HG02870 (cell line): ENCODE results near the gene LRRC8E.
"Not testable (repeated sequence)": the region's sequence is repeated elsewhere in the genome, so short reads cannot be mapped to it uniquely, and the experiment has no call there.

ENCODE experiments used
- ATAC-seq: cut with Tn5 transposase; IDR thresholded peaks from one replicate; pipeline ENCODE4 v1.9.1; 2021; ENCODE audit warnings: mild to moderate bottlenecking, moderate library complexity; ENCODE audit not compliant: unreplicated experiment

The LRRC8E gene

DNA sequence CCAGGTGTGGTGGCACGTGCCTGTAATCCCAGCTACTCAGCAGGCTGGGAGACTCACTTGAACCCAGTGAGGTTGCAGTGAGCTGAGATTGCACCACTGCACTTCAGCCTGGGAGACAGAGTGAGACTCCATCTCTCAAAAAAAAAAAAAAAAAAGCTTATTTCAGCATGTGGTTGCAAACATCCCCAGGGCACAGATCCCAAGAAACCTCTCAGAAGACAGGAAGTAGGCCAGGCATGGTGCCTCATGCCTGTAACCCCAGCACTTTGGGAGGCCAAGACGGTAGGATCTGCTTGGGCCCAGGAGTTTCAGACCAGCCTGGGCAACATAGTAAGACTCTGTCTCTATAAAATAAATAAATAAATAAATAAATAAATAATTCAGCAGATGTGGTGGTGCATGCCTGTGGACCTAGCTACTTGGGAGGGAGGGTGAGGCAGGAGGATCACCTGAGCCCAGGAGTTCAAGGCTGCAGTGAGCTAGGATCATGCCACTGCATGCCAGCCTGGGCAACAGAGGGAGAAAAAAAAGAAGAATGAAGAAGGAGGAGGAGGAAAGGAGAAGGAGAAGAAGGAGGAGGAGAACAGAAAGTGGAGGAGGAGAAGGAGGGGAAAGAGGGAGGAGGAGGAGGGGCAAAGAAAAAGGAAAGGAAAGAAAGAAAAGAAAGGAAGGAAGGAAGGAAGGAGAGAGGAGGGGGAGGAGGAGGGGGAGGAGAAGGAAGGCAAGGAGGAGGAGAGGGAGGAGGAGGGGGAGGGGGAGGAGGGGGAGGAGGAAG is 4.3 kb upstream of the LRRC8E start:
- ATAC-seq, result no peak

DNA sequence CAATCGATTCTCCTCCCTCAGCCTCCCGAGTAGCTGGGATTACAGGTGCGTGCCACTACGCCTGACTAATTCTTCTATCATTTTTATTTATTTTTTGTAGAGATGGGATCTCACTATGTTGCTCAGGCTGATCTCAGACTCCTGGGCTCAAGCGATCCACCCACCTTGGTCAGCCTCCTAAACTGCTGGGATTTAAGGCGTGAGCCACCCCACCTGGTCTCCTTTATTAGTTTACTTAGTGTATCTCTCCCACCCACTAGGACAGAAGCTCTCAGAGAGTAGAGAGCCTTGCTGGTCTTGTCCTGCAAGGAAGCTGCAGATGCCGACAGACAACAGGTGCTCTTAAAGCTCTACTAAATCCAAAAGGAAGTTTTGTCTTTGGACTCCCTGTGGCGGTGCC is 2.5 kb upstream of the LRRC8E start:
- no peak for ATAC-seq

DNA sequence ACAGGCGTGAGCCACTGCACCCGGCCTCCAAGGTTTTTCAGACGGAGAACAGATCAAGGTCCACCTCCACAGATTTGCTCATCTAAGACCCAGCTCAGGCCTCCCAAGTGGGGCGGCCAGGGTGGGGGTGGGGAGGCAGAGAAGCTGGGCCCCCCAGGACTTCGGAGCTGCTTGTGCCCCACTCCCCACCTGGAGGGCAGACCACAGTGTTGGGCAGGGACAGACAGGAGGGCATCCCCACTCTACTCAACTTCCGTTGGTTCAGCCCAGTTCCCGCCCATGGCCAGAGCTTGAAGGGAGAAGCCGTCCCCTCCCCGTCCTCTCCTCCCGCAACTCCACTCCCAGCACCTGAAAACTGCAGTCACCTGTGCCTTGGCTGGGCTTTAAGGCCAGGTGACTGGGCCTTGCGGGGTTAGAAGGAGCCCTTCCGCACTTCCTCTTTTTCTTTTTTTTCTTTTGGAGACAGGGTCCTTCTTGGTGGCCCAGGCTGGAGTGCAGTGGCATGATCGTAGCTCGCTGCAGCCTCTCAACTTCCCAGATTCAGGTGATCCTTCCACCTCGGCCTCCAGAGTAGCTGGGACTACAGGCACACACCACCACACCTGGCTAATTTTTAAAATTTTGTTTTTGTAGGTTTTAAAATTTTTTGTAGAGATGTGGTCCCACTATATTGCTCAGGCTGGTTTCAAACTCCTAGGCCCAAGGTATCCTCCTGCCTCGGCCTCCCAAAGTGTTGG is 734 bp upstream of the LRRC8E start:
- no peak for ATAC-seq

DNA sequence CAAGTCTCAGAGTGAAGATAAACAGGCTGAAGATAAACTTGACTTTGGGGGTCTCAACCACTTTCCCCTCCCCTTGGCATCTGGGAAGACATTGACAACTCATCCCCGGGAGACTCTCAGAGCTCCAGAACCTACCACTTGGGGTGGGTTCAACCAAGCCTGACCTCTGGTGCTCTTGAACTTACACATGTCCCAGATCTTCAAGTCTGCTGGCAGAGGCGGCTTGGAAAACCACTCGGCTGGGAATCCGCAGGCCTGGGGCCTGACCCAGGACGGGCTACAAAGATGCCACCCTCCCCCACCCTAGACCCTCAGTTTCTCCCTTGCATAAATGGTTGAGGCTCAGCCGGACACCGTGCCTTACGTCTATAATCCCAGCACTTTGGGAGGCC is 512 bp downstream of the LRRC8E start:
- no peak for ATAC-seq

DNA sequence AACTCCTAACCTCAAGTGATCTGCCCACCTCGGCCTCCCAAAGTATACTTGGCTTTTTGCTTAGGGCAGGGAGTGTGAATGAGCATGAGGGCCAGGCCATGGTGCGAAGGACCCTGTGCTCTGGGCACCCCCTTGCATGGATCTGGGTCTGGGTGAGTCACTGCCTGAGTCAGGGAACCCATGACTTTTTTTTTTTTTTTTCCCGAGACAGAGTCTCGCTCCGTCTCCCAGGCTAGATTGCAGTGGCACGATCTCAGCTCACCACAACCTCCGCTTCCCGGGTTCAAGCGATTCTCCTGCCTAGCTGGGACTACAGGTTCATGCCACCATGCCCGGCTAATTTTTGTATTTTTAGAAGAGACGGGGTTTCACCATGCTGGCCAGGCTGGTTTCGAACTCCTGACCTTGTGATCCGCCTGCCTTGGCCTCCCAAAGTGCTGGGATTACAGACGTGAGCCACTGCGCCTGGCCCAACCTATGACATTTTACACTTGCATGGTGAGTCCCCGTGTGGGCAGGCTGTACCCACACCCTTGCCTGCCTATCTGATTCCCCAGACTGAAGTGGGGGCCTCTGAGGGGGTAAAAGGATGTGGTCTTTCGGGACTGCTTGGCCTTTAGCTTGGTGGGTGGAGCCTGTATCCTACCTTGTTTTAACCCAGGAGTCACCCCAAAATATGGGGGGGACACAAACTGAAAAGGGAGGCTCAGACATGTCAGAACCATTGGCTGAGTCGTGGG is 5.2 kb downstream of the LRRC8E start:
- ATAC-seq, result not testable (repeated sequence)

DNA sequence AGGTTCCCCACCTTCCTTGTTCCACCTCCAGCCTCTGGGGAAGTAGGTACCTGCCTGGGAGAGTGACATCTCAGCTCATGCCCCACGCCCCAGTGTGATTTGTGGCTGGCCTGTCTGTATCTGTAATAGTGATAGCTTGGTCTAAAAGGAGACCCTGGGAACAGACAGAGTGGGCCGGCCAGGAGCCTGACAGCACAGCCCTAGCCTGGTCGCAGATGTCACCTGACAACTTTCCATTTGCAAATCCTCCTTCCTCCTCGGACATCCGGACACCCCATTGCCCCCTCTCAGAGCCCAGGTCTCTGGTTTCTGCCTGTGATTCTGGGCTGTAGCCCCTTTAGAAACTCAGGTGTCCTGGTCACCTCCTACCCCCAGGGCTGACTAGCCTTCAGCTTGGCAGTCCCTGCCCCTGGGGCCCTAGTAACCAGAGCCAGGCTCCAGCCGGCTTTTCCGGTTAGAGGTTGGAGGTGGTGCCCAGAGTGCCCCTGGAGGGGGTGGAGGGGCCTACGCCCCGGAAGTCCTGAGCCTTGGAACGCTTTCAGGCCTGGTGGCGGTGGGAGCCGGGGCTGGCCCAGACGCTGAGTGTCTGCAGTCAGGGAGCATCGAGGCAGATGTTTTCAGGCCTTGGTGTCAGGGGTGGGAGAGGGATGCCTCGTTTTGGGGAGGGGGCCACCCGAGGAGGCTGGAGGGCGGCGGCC is 6.5 kb downstream of the LRRC8E start:
- no peak for ATAC-seq

DNA sequence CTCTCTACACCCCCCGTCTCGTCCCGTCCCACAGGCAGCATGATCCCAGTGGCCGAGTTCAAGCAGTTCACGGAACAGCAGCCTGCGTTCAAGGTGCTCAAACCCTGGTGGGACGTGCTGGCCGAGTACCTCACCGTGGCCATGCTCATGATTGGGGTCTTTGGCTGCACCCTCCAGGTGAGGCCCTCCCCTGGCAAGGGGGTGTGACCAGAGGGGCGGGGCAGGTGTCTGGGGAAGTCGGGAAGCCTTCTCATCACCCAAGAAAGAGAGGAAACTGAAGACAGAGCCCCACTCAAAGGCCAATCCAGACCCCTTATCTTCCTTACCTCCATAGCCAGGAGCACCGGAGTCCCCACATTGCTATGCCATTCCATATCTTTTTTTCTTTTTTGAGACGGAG is 7.3 kb downstream of the LRRC8E start:
- no peak for ATAC-seq

DNA sequence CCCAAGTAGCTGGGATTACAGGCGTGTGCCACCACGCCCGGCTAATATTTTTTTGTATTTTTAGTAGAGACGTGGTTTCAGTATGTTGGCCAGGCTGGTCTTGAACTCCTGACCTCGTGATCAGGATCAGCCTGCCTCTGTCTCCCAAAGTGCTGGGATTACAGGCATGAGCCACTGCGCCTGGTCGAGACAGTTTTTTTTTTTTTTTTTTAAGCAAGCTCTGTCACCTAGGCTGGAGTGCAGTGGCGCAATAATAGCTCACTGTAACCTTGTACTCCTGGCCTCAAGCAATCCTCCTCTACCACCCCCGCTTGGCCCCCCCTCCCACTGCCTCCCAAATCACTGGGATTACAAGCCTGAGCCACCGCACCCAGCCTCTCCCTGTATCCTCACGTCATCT is 9.0 kb downstream of the LRRC8E start:
- no peak for ATAC-seq

- ATAC-seq, result no peak
These were observed 10.7 kb downstream of the LRRC8E start for GRCh38 chr19:7898967-7899366.

- no peak for ATAC-seq
These were observed 11.6 kb downstream of the LRRC8E start for GRCh38 chr19:7899751-7900378.

DNA sequence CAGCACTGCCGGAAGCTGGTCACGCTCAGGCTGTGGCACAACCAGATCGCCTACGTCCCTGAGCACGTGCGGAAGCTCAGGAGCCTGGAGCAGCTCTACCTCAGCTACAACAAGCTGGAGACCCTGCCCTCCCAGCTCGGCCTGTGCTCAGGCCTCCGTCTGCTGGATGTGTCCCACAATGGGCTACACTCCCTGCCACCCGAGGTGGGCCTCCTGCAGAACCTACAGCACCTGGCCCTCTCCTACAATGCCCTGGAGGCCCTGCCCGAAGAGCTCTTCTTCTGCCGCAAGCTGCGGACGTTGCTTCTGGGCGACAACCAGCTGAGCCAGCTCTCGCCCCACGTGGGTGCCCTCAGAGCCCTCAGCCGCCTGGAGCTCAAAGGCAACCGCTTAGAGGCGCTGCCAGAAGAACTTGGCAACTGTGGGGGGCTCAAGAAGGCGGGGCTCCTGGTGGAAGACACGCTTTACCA is 12.1 kb downstream of the LRRC8E start:
- ATAC-seq, result no peak

- ATAC-seq, result no peak
These were observed 12.6 kb downstream of the LRRC8E start for GRCh38 chr19:7900931-7901330.

GRCh38 chr19:7901337-7901736 is 13.0 kb downstream of the LRRC8E start:
- ATAC-seq, result no peak

GRCh38 chr19:7902796-7903243 is 14.5 kb downstream of the LRRC8E start:
- no peak for ATAC-seq

GRCh38 chr19:7903244-7904073 is 15.1 kb downstream of the LRRC8E start, which contains the start of gene MAP2K7:
Gene MAP2K7 (plus strand): TSS chr19:7903877. CDS start chr19:7903945, 68 bp downstream.
- peak; percentile 89 for ATAC-seq

GRCh38 chr19:7904074-7905020 is 16.0 kb downstream of the LRRC8E start:
- peak; percentile 3 for ATAC-seq

DNA sequence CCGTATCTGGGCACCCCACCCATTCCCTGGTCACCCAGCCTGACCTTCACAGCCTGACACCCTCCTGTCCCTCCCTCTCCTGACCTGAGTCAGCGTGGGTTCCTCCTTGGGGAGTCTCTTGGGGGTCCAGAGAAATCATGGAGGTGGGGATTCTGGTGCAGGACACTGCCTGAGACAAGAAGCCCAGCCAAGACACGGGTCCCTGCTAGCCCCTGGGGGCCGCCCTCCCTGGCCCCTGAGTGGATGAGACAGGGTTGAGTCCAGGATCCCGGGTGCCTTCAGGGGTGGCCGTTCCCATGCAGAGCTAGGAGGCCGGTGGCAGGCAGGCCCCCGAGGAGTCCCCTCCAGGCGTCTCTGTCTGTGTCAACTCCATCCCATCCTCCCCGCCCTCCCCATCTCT is 17.0 kb downstream of the LRRC8E start:
- ATAC-seq, result no peak

GRCh38 chr19:7905859-7906258 is 17.5 kb downstream of the LRRC8E start:
- ATAC-seq, result no peak
